ENCODE results near the gene NRG3.

NRG3 gene

DNA sequence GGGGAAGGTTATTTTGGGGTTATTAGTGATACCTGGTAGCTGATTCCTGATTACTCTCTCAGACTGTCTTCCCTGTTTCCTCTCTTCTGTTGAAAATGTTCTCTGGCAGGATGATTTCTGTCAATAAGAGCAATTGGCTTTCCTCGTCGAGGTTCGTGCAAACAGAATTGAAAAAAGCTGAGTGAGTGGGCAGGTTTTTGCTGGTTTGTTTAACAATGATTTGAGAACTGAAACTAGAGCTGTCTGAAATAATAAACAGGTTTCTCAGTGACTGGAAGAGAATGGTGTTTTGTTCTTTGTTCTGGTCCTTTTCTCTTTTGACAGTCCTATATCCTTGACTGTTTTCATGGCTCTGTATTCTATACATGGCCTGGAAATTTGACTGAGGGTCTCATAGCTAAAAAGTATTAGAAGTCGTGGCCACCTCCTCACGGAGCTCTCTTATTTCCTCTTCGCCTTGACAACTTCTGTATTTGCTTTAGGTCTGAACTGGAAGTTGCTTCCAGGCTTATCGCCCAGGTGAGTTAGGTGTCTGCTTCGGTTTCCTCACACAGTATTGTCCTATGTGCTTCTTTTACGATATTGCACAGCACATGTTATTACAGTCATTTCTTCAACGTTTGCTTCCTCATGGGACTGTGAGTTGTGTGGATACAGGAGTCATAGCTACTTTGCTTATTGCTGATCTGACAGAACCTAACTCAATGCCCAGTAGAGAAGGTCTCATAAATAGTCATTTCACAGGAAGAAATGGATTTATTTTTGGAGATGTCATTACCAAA, 403.6 kb downstream of the NRG3 start:
- intact Hi-C loops (cut with DNase I; ENCODE audit: low total_unique reads): no loop called here
- DNase-seq: no peak
- TF ChIP-seq, protein P1, sequence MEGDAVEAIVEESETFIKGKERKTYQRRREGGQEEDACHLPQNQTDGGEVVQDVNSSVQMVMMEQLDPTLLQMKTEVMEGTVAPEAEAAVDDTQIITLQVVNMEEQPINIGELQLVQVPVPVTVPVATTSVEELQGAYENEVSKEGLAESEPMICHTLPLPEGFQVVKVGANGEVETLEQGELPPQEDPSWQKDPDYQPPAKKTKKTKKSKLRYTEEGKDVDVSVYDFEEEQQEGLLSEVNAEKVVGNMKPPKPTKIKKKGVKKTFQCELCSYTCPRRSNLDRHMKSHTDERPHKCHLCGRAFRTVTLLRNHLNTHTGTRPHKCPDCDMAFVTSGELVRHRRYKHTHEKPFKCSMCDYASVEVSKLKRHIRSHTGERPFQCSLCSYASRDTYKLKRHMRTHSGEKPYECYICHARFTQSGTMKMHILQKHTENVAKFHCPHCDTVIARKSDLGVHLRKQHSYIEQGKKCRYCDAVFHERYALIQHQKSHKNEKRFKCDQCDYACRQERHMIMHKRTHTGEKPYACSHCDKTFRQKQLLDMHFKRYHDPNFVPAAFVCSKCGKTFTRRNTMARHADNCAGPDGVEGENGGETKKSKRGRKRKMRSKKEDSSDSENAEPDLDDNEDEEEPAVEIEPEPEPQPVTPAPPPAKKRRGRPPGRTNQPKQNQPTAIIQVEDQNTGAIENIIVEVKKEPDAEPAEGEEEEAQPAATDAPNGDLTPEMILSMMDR (IDR thresholded peaks at IDR 0.05): no peak
- H3K36me3 ChIP-seq: no peaks in the 10 kb centered on the region
- no peaks in the 10 kb centered on the region for H3K9me3 ChIP-seq
- H3K27me3 ChIP-seq: no peaks in the 10 kb centered on the region
- no peak overlapping the region for H3K4me3 ChIP-seq
- no peak overlapping the region for H3K27ac ChIP-seq
- no peaks in the 10 kb centered on the region for H3K4me1 ChIP-seq

DNA sequence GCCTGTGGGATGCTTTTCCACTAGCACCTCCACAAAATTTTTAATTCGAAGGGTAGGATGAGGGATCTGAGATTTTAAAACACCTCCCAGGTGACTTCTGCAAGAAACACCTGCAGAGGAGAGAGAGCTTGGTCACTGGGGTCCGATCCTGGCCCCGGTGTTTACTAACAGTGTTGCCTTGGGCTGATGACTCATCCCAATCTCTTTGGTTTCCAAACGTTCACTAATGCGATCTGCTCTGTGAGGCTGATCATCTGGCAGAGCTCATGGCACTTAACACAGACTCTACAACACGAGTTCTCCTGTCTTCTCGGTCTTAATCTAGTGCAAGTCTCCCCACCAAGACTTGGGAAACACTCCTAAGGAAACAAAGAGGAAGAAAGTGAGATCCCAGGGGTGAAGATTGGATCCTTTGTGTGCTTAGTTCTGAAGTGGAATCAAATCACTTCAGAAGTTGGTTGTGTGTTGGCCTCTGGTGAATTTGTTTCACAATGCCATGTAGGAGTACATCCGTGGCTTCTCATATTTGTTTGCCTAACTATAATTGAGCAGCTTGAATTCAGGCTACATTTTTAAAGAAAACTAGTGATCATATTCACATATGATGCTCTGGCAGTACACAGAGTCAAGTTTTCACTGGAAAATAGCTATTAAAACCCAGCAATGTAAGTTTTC, 407.9 kb downstream of the NRG3 start:
- Histone ChIP-seq H3K27me3 (no peaks in the 10 kb centered on the region), H3K4me3 (no peak overlapping the region), H3K4me1 (no peaks in the 10 kb centered on the region), H3K36me3 (no peaks in the 10 kb centered on the region), H3K9me3 (no peaks in the 10 kb centered on the region), H3K27ac (no peak overlapping the region)
- DNase-seq: no peak
- TF ChIP-seq, protein P1 (IDR thresholded peaks at IDR 0.05): no peak
- intact Hi-C loops (cut with DNase I; ENCODE audit: low total_unique reads): no loop called here

DNA sequence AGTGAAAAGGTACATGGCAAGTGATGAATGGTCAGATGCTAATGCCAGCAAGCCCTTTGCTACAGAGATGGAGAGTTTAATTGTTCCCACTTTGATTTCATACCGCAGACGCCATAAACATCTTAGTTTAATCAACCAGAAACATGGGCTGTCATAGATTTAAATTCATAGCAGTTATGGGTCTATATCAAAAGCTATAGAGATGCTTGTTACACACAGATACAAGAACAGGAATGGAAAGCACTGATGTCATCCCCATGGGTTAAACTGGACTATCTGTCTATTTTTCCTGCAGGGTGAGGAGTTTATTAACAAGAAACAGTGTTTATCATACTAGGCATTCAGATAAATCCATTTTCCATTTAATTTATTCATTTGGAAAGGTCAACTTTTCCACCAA, 409.2 kb downstream of the NRG3 start:
- H3K36me3 ChIP-seq: no peaks in the 10 kb centered on the region
- no peak for DNase-seq
- intact Hi-C loops (cut with DNase I; ENCODE audit: low total_unique reads): no loop called here
- TF ChIP-seq, protein P1 (IDR thresholded peaks at IDR 0.05): no peak
- no peaks in the 10 kb centered on the region for H3K4me1 ChIP-seq
- H3K27me3 ChIP-seq: no peaks in the 10 kb centered on the region
- no peak overlapping the region for H3K27ac ChIP-seq
- H3K4me3 ChIP-seq: no peak overlapping the region
- no peaks in the 10 kb centered on the region for H3K9me3 ChIP-seq

DNA sequence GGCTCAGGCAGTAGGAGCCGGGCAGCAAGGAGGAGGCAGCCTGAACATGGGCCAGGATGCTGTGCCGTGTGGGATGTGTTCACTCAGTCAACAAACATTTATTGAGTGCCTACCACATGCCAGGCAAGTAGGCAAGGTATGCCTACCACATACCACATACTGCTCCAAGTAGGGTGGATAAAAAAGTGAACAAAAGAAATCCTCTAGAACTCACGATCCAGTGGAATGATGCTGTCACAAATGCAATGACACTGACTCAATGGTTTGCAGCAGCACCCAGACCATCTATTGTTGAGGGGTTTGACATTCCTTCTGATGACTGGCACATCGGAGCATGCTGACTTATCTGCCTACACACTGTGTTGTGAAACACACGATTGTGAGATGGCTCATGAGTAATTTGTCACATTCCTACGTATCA, 413.5 kb downstream of the NRG3 start:
- no peak for DNase-seq
- no peaks in the 10 kb centered on the region for H3K27me3 ChIP-seq
- TF ChIP-seq, protein P1 (IDR thresholded peaks at IDR 0.05): no peak
- intact Hi-C loops (cut with DNase I; ENCODE audit: low total_unique reads): no loop called here
- no peak overlapping the region for H3K4me3 ChIP-seq
- no peaks in the 10 kb centered on the region for H3K9me3 ChIP-seq
- no peak overlapping the region for H3K27ac ChIP-seq
- no peaks in the 10 kb centered on the region for H3K4me1 ChIP-seq
- H3K36me3 ChIP-seq: no peaks in the 10 kb centered on the region

DNA sequence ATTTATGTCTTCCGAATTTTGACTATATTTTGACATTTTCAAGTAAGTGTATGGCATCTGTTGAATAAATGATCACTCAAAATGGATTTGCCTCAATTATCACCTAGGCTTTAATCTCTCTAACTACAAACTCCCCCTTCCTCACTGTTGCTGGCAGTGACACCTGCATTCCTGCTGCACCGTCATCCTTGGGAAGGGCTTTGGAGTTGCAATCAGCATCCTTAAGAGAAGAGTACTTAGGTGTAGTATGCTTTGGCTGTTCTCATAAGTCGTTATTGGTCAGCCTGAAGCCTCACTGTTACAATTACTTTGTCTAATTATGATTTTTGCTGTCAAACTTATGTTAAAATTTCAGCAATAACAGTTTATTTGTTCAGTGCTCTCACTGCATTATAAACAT, 415.0 kb downstream of the NRG3 start:
- H3K4me1 ChIP-seq: no peaks in the 10 kb centered on the region
- no peaks in the 10 kb centered on the region for H3K9me3 ChIP-seq
- H3K4me3 ChIP-seq: no peak overlapping the region
- H3K27ac ChIP-seq: no peak overlapping the region
- no peaks in the 10 kb centered on the region for H3K36me3 ChIP-seq
- intact Hi-C loops (cut with DNase I; ENCODE audit: low total_unique reads): no loop called here
- TF ChIP-seq, protein P1 (IDR thresholded peaks at IDR 0.05): no peak
- no peak for DNase-seq
- no peaks in the 10 kb centered on the region for H3K27me3 ChIP-seq

Measured in tibial artery (tissue), 4 donors.